ENCODE results near the gene GIT2.

DNA sequence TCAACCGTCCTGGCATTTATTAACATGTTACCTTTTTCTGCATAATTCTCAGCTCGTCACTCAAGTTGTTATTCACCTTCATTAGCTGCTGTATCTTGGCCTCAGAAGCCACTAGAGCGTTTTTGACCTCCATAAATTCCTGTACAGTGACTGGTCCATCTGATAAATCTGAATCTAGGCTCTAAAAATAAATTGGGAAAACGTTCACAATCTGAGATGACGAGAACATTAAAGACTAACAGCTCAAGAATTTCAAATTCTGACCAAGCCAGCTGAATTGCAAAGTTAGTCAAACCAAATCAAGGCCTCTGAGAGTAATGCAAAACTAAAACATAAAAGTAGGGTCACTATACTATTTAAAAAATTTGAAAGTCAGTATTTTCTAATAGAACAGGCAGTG is 45.0 kb downstream of the GIT2 start:
- TF ChIP-seq EP300 (IDR thresholded peaks at IDR 0.05), result no peak
- TF ChIP-seq, protein P1, sequence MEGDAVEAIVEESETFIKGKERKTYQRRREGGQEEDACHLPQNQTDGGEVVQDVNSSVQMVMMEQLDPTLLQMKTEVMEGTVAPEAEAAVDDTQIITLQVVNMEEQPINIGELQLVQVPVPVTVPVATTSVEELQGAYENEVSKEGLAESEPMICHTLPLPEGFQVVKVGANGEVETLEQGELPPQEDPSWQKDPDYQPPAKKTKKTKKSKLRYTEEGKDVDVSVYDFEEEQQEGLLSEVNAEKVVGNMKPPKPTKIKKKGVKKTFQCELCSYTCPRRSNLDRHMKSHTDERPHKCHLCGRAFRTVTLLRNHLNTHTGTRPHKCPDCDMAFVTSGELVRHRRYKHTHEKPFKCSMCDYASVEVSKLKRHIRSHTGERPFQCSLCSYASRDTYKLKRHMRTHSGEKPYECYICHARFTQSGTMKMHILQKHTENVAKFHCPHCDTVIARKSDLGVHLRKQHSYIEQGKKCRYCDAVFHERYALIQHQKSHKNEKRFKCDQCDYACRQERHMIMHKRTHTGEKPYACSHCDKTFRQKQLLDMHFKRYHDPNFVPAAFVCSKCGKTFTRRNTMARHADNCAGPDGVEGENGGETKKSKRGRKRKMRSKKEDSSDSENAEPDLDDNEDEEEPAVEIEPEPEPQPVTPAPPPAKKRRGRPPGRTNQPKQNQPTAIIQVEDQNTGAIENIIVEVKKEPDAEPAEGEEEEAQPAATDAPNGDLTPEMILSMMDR (IDR thresholded peaks at IDR 0.05), result no peak
- TF ChIP-seq POLR2AphosphoS5 (IDR thresholded peaks at IDR 0.05), result peak; percentile 70
